ENCODE results near the gene MAP4. TPM values are rescaled to one million over a fixed set of nuclear protein-coding genes. Genes with fewer than 3 reads are reported as not detected.

MAP4 gene
- total RNA-seq, 1 donor from 2014 or later = 275 TPM

- no peak for TF ChIP-seq CTCF (IDR thresholded peaks at IDR 0.05)
- no peaks in the 10 kb centered on the region for H3K27me3 Mint-ChIP-seq (ENCODE audit: unreplicated experiment)
- H3K4me3 Mint-ChIP-seq (ENCODE audit: unreplicated experiment) = no peak overlapping the region
- H3K9me3 Mint-ChIP-seq (ENCODE audit: unreplicated experiment) = no peaks in the 10 kb centered on the region
- peaks cover 11% of the 10 kb centered on the region for H3K4me1 Mint-ChIP-seq (ENCODE audit: unreplicated experiment)
- no peak for DNase-seq (ENCODE audit: extremely low spot score, unreplicated experiment)
- H3K27ac Mint-ChIP-seq (ENCODE audit: unreplicated experiment) = no peak overlapping the region
- H3K36me3 Mint-ChIP-seq (ENCODE audit: unreplicated experiment) = peaks cover 1% of the 10 kb centered on the region
Observed at GRCh38 chr3:48002787-48003186, 13.4 kb downstream of the MAP4 start.

DNA sequence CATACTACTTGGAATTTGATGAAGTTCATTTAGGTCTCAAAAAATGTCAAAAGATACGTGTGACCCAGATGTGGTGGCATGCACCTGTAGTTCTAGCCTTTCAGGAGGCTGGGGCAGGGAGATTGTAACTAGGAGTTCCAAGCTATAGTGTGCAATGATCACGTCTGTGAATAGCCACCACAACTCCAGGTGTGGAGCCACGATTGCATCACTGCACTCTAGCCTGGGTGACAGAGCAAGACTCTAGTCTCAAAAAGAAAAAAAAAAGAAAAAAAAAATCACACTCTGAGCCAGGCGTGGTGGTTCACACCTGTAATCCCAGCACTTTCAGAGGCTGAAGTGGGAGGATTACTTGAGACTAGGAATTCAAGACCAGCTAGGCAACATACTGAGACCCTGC lies 14.2 kb downstream of the MAP4 start:
- no peak for TF ChIP-seq CTCF (IDR thresholded peaks at IDR 0.05)
- Mint-ChIP-seq H3K9me3 (ENCODE audit: unreplicated experiment) (no peaks in the 10 kb centered on the region), H3K27ac (ENCODE audit: unreplicated experiment) (no peak overlapping the region), H3K4me3 (ENCODE audit: unreplicated experiment) (no peak overlapping the region), H3K27me3 (ENCODE audit: unreplicated experiment) (no peaks in the 10 kb centered on the region), H3K36me3 (ENCODE audit: unreplicated experiment) (peaks cover 2% of the 10 kb centered on the region), H3K4me1 (ENCODE audit: unreplicated experiment) (peaks cover 16% of the 10 kb centered on the region)
- DNase-seq (ENCODE audit: extremely low spot score, unreplicated experiment) = no peak

DNA sequence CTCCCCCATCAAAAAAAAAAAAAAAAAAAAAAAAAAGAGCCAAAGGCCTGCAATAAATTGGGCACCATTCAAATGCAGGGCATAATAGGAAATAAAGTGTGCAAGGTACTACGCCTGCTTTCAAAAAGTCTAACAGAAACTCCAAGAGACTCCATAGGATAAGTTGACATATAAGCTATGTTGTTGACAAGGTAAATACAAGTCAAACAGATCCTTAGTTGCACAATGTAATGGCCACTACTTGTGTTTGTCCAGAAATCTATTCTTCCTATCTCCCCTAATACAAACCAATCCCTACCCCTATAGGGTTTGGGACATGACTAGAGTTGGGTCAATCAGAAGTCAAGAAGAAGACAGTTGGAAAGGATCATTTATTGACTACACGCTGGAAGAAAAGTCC lies 16.0 kb downstream of the MAP4 start:
- no peaks in the 10 kb centered on the region for H3K9me3 Mint-ChIP-seq (ENCODE audit: unreplicated experiment)

GRCh38 chr3:47996440-47996839 lies 19.8 kb downstream of the MAP4 start:
- Mint-ChIP-seq H3K9me3 (ENCODE audit: unreplicated experiment) (no peaks in the 10 kb centered on the region), H3K27me3 (ENCODE audit: unreplicated experiment) (no peaks in the 10 kb centered on the region), H3K36me3 (ENCODE audit: unreplicated experiment) (peaks cover 33% of the 10 kb centered on the region), H3K4me1 (ENCODE audit: unreplicated experiment) (peaks cover 19% of the 10 kb centered on the region), H3K4me3 (ENCODE audit: unreplicated experiment) (no peak overlapping the region), H3K27ac (ENCODE audit: unreplicated experiment) (no peak overlapping the region)
- DNase-seq (ENCODE audit: extremely low spot score, unreplicated experiment) = no peak
- TF ChIP-seq CTCF (IDR thresholded peaks at IDR 0.05) = no peak

More for the DNA sequence above, 16.0 kb downstream of the MAP4 start:
- Mint-ChIP-seq H3K4me1 (ENCODE audit: unreplicated experiment) (peaks cover 22% of the 10 kb centered on the region), H3K36me3 (ENCODE audit: unreplicated experiment) (peaks cover 16% of the 10 kb centered on the region), H3K27me3 (ENCODE audit: unreplicated experiment) (no peaks in the 10 kb centered on the region), H3K27ac (ENCODE audit: unreplicated experiment) (no peak overlapping the region), H3K4me3 (ENCODE audit: unreplicated experiment) (no peak overlapping the region)
- no peak for DNase-seq (ENCODE audit: extremely low spot score, unreplicated experiment)
- TF ChIP-seq CTCF (IDR thresholded peaks at IDR 0.05) = no peak

DNA sequence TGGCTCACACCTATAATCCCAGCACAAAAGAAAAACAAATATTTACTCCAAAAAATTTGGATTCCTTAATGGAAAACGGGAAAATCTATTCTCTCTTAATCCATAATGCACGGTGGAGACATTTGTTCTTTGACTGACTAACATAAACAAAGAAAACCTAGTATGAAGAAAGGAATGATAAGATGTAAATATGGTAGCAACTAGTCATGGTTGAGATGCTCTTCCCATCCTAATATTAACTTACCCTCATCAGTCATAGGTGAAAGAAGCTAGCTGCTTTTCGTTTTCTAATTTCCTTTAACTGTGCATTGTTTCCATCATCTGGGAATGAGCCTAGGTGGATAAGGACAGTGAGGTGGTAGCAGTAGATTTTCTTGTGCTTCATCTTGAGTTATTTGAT lies 22.0 kb downstream of the MAP4 start:
- peaks cover 35% of the 10 kb centered on the region for H3K36me3 Mint-ChIP-seq (ENCODE audit: unreplicated experiment)
- no peak overlapping the region for H3K4me3 Mint-ChIP-seq (ENCODE audit: unreplicated experiment)
- DNase-seq (ENCODE audit: extremely low spot score, unreplicated experiment) = no peak
- TF ChIP-seq CTCF (IDR thresholded peaks at IDR 0.05) = no peak
- H3K9me3 Mint-ChIP-seq (ENCODE audit: unreplicated experiment) = no peaks in the 10 kb centered on the region
- H3K27ac Mint-ChIP-seq (ENCODE audit: unreplicated experiment) = no peak overlapping the region
- no peaks in the 10 kb centered on the region for H3K27me3 Mint-ChIP-seq (ENCODE audit: unreplicated experiment)
- H3K4me1 Mint-ChIP-seq (ENCODE audit: unreplicated experiment) = peaks cover 27% of the 10 kb centered on the region

Data from osteocyte (in vitro differentiated cells).